Heart left ventricle (tissue), 16 donors: ENCODE measurements around the gene LAMB3. TPM values are rescaled to one million over a fixed set of nuclear protein-coding genes. Genes with fewer than 3 reads are reported as not detected.

Experiments
- ATAC-seq, 4 donors: fragments of 200-7000 bp; cut with Tn5 transposase; one replicate each; pipeline ENCODE4 v1.9.1; 2020 to 2022; ENCODE audit warnings: moderate library complexity in 4 of 4, mild to moderate bottlenecking in 3 of 4, moderate number of reproducible peaks in 1 of 4
- DNase-seq, 5 donors: peaks; one replicate each; pipeline ENCODE4 v3.0.0-alpha.2; 2020
- H3K27ac ChIP-seq, 12 donors: fragments of 200-600 bp; sonication (generic) in 4 of 12; one replicate each; pipeline versions ENCODE4 v1.5.0 to v1.8.0; 2016 to 2022; ENCODE audit warnings: mild to moderate bottlenecking in 2 of 12
- H3K27me3 ChIP-seq, 9 donors: fragments of 200-600 bp; sonication (generic) in 2 of 9; one replicate each; pipeline versions ENCODE4 v1.5.1 to v1.8.0; 2016 to 2022; ENCODE audit warnings: mild to moderate bottlenecking in 3 of 9
- H3K36me3 ChIP-seq, 9 donors: fragments of 200-600 bp; sonication (generic) in 2 of 9; one replicate each; pipeline versions ENCODE4 v1.5.0 to v1.8.0; 2018 to 2022; ENCODE audit warnings: mild to moderate bottlenecking in 2 of 9
- H3K4me1 ChIP-seq, 12 donors: fragments of 200-600 bp; sonication (generic) in 4 of 12; one replicate each; pipeline versions ENCODE4 v1.5.0 to v1.8.0; 2016 to 2022; ENCODE audit warnings: mild to moderate bottlenecking in 3 of 12
- H3K4me3 ChIP-seq, 12 donors: fragments of 200-600 bp; sonication (generic) in 4 of 12; one replicate each; pipeline versions ENCODE4 v1.5.0 to v1.8.0; 2017 to 2022; ENCODE audit warnings: mild to moderate bottlenecking in 9 of 12, moderate library complexity in 4 of 12
- H3K9me3 ChIP-seq, 12 donors: fragments of 200-600 bp; sonication (generic) in 4 of 12; one replicate each; pipeline versions ENCODE4 v1.5.0 to v1.8.0; 2016 to 2022; ENCODE audit warnings: mild to moderate bottlenecking in 1 of 12
- CTCF ChIP-seq, 12 donors: fragments of 200-600 bp; sonication (generic) in 4 of 12; IDR thresholded peaks; one replicate each; pipeline versions ENCODE4 v1.5.0 to v1.8.0; 2018 to 2022; ENCODE audit warnings: antibody characterized with exemption in 12 of 12, mild to moderate bottlenecking in 5 of 12
- POLR2A ChIP-seq, 2 donors: fragments of 450-650 bp; IDR thresholded peaks; one replicate each; pipeline ENCODE4 v1.6.1; 2017; ENCODE audit warnings: antibody characterized with exemption in 2 of 2, mild to moderate bottlenecking in 2 of 2, moderate library complexity in 2 of 2
- WGBS, 4 donors: extraction: QIAGEN DNeasy Blood & Tissue Kit in 2 of 4; methylation state at CpG; one replicate each; pipeline versions ENCODE4 v1.1.5 to v1.1.7; 2013 to 2018; 5-methylcytosine and 5-hydroxymethylcytosine counted together
- intact Hi-C, 10 donors: fragments of 100-400 bp; cut with DNase I; formaldehyde crosslinking; loops; one replicate each; pipeline versions ENCODE4 v1.11.1 to v1.14.2; 2022
- polyA plus RNA-seq, 2 donors: library from polyadenylated mRNA; stranded (reverse); fragments of 200-250 nt; gene quantifications; one replicate each; pipeline ENCODE4 v1.2.3, GENCODE V29; 2013
- total RNA-seq, 9 donors: library from RNA; depleted of rRNA in 2 of 9; stranded (reverse); fragments of >200 nt in 2 of 9; fragmentation: NEBNext Ultra II Directional in 3 of 9; extraction: Animal tissue kit (Norgen Biotek cat#: 25700) in 3 of 9; gene quantifications; one replicate each; pipeline versions ENCODE4 v1.1.0 to v1.2.4, GENCODE V29; 2016 to 2023
- donor health status: ischemic (EF 13 %, LVEDD 7.1; RV severe dilation, severe dysfunction).
- donor health status: healthy with polysubstance abuse.
- donor health status: DM: no; HTN: yes; CAD: no.
- donor health status: DM: no; HTN: no; CAD: no.
- donor health status: ischemic (EF 25% LVEDD 6.9; RV normal size, moderate dysfunction).
- donor health status: ischemic (EF 25% LVEDD 5.7; RV mildly dilated, moderate dysfunction).
- donor health status: healthy.
- donor health status: DM: yes; HTN: yes; CAD: no.
- donor health status: ischemic (EF 35%, LVEDD 5.7; RV mildly dilated, moderate dysfunction).
- donor health status: nonischemic (EF 11% LVEDD 7.7; RV severe dilation, severe dysfunction).
- donor health status: DM: yes; HTN: yes; CAD: no.
- donor health status: PGD.
- donor health status: ischemic (EF 29% LVEDD 5.4; RV normal size, mild dysfunction).
- donor health status: nonischemic (EF 23%, LVEDD 6.1; RV moderate dilation, normal function).

Gene LAMB3
- total and polyA plus RNA-seq, 11 donors, result 0.83 to 7.4 (median 3.6) TPM

- DNase-seq, result no peak
- peaks cover 0 to 37% (median 17%) of the 10 kb centered on the region in 12 donors for H3K4me1 ChIP-seq
- no peaks in the 10 kb centered on the region for H3K36me3 ChIP-seq
- WGBS, 4 donors, result 95 to 97% (median 96%) methylated on average over 3 to 5 of the region's 5 CpGs
- H3K4me3 ChIP-seq, result no peak overlapping the region
- intact Hi-C loops, result no loop called here
- no peak for TF ChIP-seq CTCF (IDR thresholded peaks at IDR 0.05)
- TF ChIP-seq POLR2A (IDR thresholded peaks at IDR 0.05), result no peak
- no peak overlapping the region for H3K27ac ChIP-seq
- no peaks in the 10 kb centered on the region for H3K9me3 ChIP-seq
- no peak for ATAC-seq
- H3K27me3 ChIP-seq, result no peaks in the 10 kb centered on the region
Observed at GRCh38 chr1:209614906-209615305, 37.3 kb downstream of the LAMB3 start.

GRCh38 chr1:209614151-209614420 lies 38.1 kb downstream of the LAMB3 start:
- no peaks in the 10 kb centered on the region for H3K36me3 ChIP-seq
- H3K27ac ChIP-seq, result no peak overlapping the region
- no peaks in the 10 kb centered on the region for H3K9me3 ChIP-seq
- intact Hi-C loops, result no loop called here
- H3K4me1 ChIP-seq, result peaks cover 0 to 33% (median 15%) of the 10 kb centered on the region in 12 donors
- H3K27me3 ChIP-seq, result no peaks in the 10 kb centered on the region
- no peak overlapping the region for H3K4me3 ChIP-seq
- DNase-seq (no peak), ATAC-seq (no peak)
- 84 to 88% (median 85%) methylated on average over 5 of the region's 5 CpGs for WGBS, 4 donors
- TF ChIP-seq POLR2A (IDR thresholded peaks at IDR 0.05), result no peak
- TF ChIP-seq CTCF (IDR thresholded peaks at IDR 0.05), result no peak

GRCh38 chr1:209613400-209614150 lies 38.6 kb downstream of the LAMB3 start:
- ATAC-seq, result no peak
- DNase-seq, result no peak
- H3K4me3 ChIP-seq, result no peak overlapping the region
- WGBS, 4 donors, result 71 to 78% (median 72%) methylated on average over 4 of the region's 4 CpGs
- no peaks in the 10 kb centered on the region for H3K9me3 ChIP-seq
- intact Hi-C loops, result no loop called here
- H3K27me3 ChIP-seq, result no peaks in the 10 kb centered on the region
- H3K27ac ChIP-seq, result no peak overlapping the region
- no peaks in the 10 kb centered on the region for H3K36me3 ChIP-seq
- H3K4me1 ChIP-seq, result peaks cover 0 to 28% (median 12%) of the 10 kb centered on the region in 12 donors
- TF ChIP-seq POLR2A (IDR thresholded peaks at IDR 0.05), result no peak

GRCh38 chr1:209612646-209613399 lies 39.4 kb downstream of the LAMB3 start:
- Histone ChIP-seq H3K27ac (no peak overlapping the region), H3K9me3 (no peaks in the 10 kb centered on the region), H3K27me3 (no peaks in the 10 kb centered on the region), H3K4me1 (peaks cover 0 to 21% (median 8%) of the 10 kb centered on the region in 12 donors), H3K4me3 (no peak overlapping the region), H3K36me3 (no peaks in the 10 kb centered on the region)
- TF ChIP-seq CTCF (IDR thresholded peaks at IDR 0.05) (no peak), POLR2A (IDR thresholded peaks at IDR 0.05) (no peak)
- intact Hi-C loops, result no loop called here
- DNase-seq, result no peak
- WGBS, 4 donors, result 78 to 86% (median 82%) methylated on average over 11 to 12 of the region's 12 CpGs
- ATAC-seq, result no peak
